HG02852 (cell line): ENCODE data around the gene ZCCHC14.
"Not testable (repeated sequence)": the region's sequence is repeated elsewhere in the genome, so short reads cannot be mapped to it uniquely, and the experiment has no call there.

ENCODE experiments used
- ATAC-seq: cut with Tn5 transposase; IDR thresholded peaks from one replicate; pipeline ENCODE4 v1.9.1; 2021; ENCODE audit warnings: mild to moderate bottlenecking, moderate library complexity; ENCODE audit not compliant: unreplicated experiment

The ZCCHC14 gene

DNA sequence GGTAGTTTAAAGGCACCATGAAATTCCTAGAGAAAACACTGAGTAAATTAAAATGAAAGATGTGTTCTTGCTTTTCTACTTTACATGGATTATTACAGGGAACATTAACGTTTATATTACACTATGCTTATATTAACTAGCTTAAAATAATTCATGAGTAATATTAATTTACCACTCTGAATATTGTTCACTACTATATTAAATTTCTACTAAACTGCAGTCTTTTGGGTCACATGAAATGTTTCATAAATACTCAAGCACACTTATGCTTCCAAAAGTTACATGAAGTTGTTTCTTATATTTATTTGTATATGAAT is 104.0 kb downstream of the ZCCHC14 start:
- ATAC-seq: no peak

DNA sequence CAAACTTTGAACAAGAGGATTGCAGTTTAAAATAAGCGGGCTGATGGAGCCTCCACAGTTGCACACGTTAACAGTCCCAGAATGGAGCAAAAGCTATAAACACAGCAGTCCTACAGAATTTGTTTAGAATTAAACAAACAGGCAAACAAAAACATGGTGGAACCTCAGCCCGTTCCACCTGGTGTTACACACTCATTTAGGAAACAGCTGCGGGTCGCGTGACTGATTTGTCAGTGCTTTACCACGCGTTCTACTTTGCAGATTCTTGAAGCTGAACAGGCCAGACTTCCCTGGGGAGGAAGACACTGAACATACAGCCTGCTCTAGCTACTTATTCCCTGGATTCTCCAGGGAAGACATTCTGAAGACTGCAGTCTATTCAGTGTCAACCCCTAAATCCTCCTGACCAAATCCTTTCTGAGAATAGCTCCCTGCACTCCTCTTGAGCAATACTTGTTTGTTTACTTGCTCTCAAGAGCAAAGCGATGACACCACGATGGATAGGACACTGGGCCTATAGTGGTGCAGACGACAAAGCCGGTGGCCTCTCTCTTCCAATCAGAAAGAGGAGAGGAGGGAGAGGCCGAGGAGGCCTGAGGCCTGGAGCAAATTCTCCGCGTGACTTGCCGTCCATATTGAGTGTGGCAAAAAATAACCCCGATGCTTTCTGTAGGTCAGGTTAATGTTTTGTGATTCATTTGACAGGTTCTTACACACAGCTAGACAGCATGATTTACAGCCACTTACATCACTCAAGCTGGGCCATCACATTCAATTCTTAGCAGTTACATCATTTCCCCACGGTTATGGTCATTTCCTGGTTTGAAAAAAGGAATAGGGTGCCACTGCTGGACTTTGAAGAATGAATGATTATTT is 104.6 kb downstream of the ZCCHC14 start:
- peak; percentile 50 for ATAC-seq

DNA sequence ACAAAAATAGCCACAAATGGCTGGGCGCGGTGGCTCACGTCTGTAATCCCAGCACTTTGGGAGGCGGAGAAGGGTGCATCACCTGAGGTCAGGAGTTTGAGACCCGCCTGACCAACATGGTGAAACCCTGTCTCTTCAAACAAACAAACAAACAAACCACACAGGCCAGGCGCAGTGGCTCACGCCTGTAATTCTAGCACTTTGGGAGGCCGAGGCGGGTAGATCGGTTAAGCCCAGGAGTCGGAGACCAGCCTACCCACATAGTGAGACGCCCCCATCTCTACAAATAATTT is 108.0 kb downstream of the ZCCHC14 start:
- not testable (repeated sequence) for ATAC-seq

- ATAC-seq: peak; percentile 9
Measured at GRCh38 chr16:87384162-87384874, 108.5 kb downstream of the ZCCHC14 start.

DNA sequence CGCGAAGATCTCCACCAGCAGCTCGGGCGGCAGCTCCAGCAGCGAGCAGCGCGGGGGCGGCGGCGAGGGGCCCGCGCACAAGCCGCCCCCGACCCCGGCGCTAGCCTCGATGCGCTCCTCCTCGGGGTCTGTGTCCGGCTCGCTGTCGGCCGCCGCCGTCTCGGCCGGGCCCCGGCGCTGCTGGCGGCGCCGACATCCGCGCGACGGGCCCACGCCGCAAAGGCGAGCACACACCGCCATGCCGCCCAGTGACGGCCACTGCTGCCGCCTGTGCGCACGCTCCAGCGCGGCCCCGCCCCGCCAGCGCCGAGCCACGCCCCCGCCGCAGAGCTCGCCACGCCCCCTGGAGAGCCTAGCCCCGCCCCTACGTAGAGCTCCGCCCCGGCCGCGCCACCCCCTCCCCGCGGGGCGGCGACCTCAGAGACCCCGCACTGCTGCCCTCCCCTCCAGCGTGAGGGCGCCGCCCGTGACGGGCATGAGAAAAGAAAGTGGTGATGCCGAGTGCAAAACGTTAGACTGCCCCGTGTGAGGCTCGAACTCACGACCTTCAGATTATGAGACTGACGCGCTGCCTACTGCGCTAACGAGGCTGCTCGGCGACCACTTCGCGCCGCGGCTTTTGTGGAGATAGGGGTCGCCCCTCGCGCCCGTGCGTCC is 109.2 kb downstream of the ZCCHC14 start, which contains the start of gene FBXO31:
FBXO31 (minus strand) TSS at position 272 of the 657 bp plus-strand sequence; CDS start at position 240, 32 bp downstream.
- peak; percentile 42 for ATAC-seq

- ATAC-seq: no peak
Measured at GRCh38 chr16:87382023-87382785, 110.6 kb downstream of the ZCCHC14 start.

DNA sequence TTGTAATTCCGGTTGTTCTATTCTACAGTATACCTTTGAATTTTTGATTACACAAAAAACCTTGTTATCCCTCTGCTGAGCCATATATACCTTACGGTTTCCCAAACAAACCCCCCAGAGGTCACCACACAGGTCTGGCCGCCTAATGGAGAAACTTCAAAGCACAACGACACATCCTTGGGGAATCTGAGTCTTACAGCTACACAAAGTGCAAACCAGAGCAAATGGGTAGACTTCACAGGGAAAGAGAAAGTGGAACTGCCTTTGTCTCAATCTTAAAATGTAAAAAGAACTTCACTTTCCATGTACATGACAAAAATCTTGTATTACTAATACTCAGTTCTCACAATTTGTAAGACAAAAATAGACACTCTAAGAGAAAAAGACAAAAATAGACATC is 111.9 kb downstream of the ZCCHC14 start:
- no peak for ATAC-seq

- no peak for ATAC-seq
Measured at GRCh38 chr16:87380403-87380802, 112.4 kb downstream of the ZCCHC14 start.

GRCh38 chr16:87379312-87379752 is 113.5 kb downstream of the ZCCHC14 start:
- ATAC-seq: not testable (repeated sequence)

GRCh38 chr16:87376660-87377059 is 116.2 kb downstream of the ZCCHC14 start:
- ATAC-seq: no peak

GRCh38 chr16:87375426-87376135 is 117.2 kb downstream of the ZCCHC14 start:
- ATAC-seq: no peak

DNA sequence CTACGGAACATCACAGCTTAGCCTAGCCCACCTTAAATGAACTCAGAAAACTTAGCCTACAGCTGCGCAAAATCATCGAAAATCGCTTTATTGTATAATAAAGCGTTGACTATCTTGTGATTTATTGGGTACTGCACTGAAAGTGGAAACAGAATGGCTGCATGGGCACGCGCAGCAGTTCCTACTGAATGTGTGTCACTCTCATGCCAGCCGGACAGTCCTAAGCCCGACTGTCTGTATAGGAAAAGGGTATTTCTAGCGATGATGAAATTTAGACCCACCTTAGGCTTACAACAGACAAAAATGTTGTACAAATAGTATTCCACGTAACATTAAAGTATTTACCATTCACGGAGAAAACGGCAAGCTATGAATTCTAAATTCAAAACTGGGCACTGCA is 118.5 kb downstream of the ZCCHC14 start:
- no peak for ATAC-seq

DNA sequence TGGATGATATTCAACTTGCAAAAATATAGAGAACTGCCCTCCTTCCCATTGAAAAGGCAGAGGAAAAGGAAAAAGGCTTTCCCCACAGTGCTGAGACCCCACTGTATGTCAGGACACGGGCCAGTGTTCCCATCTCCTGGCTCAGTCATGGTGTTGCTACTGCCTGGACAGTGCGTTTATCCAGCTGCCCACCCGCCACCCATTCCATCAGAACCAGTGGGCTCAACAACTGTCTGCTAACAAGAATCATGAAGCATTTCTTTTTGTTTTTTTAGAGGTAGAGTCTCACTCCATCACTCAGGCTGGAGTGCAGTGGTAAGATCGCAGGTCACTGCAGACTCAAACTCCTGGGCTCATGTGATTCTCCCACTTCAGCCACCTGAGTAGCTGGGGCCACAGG is 120.5 kb downstream of the ZCCHC14 start:
- ATAC-seq: no peak

DNA sequence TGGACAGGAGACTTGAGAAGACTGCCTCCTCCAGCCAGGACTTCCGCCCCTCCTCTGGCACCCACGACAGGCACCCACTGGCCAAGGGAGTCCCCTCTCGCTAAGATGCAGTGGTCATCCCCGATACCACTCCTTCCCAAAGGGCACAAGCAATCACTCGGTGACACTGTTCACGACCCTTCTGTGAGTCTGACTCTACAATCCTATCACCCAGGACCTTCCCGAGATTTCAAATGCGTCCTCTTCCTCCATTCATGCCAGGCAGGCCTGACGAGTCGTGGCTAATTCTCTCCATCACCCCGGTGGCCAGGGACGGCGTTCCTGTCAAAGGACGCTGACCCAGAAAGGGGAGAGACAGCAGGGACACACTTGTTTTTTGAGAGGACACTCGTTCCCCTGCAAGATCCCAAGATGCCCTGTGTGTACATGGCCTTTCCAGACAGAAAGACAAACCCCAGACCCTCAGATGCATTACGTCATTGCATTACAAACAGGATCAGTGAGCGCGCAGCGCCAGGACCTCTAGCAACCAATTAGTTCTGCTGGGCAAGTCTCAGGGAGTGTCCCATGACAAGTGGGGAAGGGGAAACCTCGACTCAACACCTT is 121.5 kb downstream of the ZCCHC14 start:
- no peak for ATAC-seq

DNA sequence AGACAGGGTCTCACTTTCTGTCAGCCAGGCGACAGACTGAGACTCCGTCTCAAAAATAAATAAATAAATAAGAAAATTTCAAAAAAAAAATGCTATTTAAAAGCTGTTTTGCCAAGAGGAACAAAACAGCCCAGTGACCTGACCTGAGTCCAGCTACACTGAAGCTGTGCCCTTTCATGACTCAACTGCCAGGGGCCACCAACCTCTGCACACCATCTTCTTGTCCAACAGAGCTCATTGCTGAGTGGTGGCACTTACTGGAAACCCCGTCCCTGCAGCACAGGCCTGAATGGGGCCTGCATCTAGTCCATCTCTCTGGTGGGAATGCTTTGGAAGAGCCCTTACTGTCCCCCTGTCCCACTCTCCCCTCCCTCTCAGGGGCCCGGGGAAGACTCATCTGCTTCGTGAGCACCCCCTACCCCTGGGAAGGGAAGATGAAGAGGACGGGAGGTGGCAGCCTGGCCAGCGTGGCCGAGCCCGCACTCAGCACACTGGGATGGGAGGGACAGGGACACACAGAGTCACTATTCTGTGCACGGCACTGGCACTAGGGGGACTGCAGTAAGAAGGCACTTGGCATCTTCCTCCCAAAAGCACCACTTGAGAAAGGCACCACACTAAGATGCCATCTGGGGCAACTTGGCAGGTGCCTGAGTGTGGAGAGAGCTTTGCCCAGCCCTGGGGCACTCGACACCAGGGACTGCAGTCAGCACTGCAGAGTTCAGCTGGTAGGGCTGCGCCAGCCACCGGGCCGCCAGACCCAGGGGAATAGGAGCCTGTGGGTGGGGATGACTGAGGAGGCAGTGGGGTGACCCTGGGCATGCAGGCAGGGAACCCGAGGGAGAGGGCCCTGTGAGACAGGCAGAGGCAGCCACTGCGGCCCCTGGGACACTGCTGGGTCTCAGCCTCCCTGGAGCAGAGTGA is 122.8 kb downstream of the ZCCHC14 start:
- ATAC-seq: no peak

GRCh38 chr16:87369117-87369765 is 123.6 kb downstream of the ZCCHC14 start:
- no peak for ATAC-seq

GRCh38 chr16:87368029-87368770 is 124.6 kb downstream of the ZCCHC14 start:
- no peak for ATAC-seq

GRCh38 chr16:87367529-87367928 is 125.3 kb downstream of the ZCCHC14 start:
- no peak for ATAC-seq
